GM15510 (cell line): ENCODE results near the gene SCNN1G.

ENCODE experiments used
- POLR2A ChIP-seq: IDR thresholded peaks from 3 replicates; pipeline ENCODE4 v1.6.1; 2011; ENCODE audit warnings: borderline replicate concordance; ENCODE audit not compliant: insufficient read length; ENCODE audit errors: extremely low read depth

SCNN1G gene

GRCh38 chr16:23175651-23176050 lies 6.9 kb upstream of the SCNN1G start:
- TF ChIP-seq POLR2A: no peak

- TF ChIP-seq POLR2A: no peak
Measured at GRCh38 chr16:23181506-23181905, 1.0 kb upstream of the SCNN1G start.

DNA sequence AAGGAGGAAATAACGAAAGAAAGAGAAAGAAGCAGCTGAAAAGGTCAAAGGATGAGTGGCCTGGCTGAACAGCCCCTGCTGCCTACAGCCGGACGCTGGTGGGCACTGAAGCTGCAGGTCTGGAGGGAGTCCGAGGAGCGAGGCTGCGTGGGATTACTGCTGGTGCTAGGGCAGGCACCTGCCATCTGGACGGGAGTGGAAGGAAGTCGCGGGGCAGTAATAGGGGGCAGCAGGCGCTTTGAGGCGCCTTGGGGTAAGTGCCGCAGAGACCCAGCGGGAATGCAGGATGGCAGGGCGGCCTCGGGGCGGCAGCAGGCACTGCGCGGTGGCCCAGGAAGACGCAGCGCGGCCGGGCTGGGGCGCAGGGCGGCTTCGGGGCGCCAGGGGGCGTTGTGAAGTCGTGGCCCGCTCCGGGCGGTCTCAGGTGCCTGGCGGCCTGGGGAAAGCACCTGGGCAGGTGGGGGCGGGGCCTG lies 303 bp upstream of the SCNN1G start:
- no peak for TF ChIP-seq POLR2A

GRCh38 chr16:23183543-23183862 lies 958 bp downstream of the SCNN1G start:
- TF ChIP-seq POLR2A: no peak

GRCh38 chr16:23185656-23186055 lies 3.1 kb downstream of the SCNN1G start:
- no peak for TF ChIP-seq POLR2A

GRCh38 chr16:23186171-23186570 lies 3.6 kb downstream of the SCNN1G start:
- TF ChIP-seq POLR2A: no peak

DNA sequence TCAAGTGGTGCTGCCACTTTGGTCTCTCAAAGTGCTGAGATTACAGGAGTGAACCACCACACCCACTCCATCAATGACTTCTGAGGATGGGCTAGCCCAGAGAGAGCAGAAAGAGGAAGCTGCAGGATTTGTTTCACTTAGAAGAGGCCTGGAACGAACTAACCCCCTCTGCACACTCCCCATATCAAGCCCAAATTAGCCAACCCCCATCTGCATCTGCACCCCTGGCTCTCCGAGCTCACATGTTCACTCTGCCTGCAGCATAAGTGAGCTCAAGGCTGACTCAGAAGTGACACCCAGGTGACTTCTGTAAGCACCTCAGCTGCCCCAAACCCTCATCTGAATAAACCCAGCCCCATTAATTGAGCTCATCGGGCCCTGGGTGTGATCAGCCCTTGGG lies 4.8 kb downstream of the SCNN1G start:
- no peak for TF ChIP-seq POLR2A

GRCh38 chr16:23188911-23189310 lies 6.4 kb downstream of the SCNN1G start:
- TF ChIP-seq POLR2A: no peak

GRCh38 chr16:23194497-23195221 lies 12.1 kb downstream of the SCNN1G start:
- no peak for TF ChIP-seq POLR2A

GRCh38 chr16:23195366-23195978 lies 12.9 kb downstream of the SCNN1G start:
- no peak for TF ChIP-seq POLR2A

DNA sequence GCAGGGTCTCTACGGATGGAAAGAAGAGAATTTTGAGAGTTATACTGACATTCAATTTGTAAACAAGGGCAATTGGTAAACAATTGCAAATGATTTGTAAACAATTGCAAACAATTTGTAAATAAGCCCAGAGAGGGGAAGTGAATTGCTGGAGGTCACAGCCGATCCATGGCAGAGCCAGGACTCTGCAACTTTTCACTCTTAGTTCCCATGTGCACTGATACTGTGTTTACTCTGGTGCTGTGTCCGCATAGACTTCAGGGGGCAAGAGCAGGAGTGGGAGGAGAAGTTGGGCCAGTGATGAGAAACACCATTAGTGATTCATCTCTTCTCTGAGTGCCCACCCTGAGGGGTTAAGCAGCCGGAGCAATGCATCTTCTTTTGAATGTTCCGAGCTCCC lies 14.0 kb downstream of the SCNN1G start:
- no peak for TF ChIP-seq POLR2A

DNA sequence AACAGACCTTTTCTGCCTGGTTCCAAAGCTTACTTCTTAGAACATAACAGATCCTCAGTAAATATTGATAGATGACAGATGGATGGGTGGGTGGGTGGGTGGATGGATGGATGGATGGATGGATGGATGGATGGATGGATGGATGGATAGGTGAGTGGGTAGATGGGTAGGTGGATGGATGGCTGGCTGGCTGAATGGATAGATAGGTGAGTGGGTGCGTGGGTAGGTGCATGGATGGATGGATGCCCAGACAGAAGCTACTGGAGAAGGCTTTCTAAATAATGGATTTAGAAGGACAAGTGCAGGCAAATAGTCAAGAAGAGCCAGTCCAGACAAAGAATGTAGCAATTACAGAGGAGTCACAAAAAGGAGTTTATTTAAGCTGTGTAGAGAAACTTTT lies 19.6 kb downstream of the SCNN1G start:
- no peak for TF ChIP-seq POLR2A

- no peak for TF ChIP-seq POLR2A
Measured at GRCh38 chr16:23206986-23207385, 24.4 kb downstream of the SCNN1G start.

DNA sequence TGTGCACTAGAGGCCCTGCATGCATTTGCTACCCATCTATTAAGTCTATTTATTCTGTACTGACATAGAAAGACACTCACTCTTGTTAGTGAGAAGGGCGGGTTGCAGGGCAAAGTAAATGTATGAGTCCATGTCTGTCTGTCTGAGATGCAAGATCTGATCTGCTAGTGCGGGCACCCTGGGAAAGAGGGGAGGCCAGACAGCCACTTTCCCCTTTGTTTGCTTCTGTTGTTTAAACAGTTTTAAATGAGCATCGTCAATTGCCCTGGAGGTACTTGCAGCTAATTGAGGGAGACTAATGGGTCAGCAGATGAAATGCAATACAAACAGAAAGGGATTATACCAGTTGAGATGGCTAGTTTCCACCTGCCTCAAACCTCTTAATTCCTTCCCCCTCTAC lies 24.9 kb downstream of the SCNN1G start:
- TF ChIP-seq POLR2A: no peak

DNA sequence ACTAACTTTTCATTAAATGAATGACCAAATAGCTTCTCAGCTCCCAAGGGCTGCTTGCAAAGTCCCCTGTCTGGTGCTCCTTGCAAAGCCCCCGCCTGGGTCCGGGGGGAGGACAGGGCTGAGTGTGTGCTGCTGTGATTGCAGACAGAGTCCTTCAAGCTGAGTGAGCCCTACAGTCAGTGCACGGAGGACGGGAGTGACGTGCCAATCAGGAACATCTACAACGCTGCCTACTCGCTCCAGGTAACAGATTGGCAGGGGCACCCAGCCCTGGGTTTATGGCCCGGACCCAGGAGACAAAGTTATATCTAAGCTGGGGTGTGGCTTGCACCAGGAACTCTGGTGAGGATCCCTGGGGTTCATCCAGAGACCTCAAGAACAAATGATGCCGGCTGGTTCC lies 27.1 kb downstream of the SCNN1G start:
- TF ChIP-seq POLR2A: no peak

GRCh38 chr16:23213831-23214230 lies 31.3 kb downstream of the SCNN1G start:
- no peak for TF ChIP-seq POLR2A

DNA sequence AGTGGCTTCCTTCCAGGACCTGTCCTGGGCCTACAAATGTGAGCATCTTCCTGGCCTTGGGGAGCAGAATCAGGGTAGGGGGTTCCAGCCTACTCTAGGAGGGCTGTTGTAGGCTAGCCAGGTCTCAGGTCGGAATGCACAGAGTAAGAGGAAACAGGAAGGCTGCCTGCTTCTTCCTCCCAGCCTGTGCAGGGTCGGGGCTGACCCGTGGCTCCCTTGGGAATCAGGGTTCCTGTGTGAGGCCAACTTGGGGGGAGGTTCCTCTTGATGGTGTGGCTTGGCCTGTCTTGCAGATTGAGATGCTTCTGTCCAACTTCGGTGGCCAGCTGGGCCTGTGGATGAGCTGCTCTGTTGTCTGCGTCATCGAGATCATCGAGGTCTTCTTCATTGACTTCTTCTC lies 32.3 kb downstream of the SCNN1G start:
- no peak for TF ChIP-seq POLR2A

GRCh38 chr16:23215435-23215834 lies 32.9 kb downstream of the SCNN1G start:
- no peak for TF ChIP-seq POLR2A
